Liver (tissue), 9 donors: ENCODE data around the gene PHF12. TPM values are rescaled to one million over a fixed set of nuclear protein-coding genes. Genes with fewer than 3 reads are reported as not detected.

Experiments used
- DNase-seq: peaks from one replicate; pipeline ENCODE4 v3.0.0-alpha.2; 2017; ENCODE audit warnings: low spot score
- H3K27ac ChIP-seq, 2 donors: one replicate each; pipeline ENCODE4 v1.7.0; 2013; ENCODE audit warnings: inconsistent platforms in 2 of 2, low read length in 2 of 2, control low read depth in 1 of 2, low read depth in 1 of 2, mild to moderate bottlenecking in 1 of 2
- H3K27me3 ChIP-seq, 4 donors: one replicate each; pipeline versions ENCODE4 v1.6.1 to v1.7.0; 2013; ENCODE audit warnings: low read length in 3 of 4, inconsistent platforms in 1 of 4, mild to moderate bottlenecking in 1 of 4, moderate library complexity in 1 of 4; ENCODE audit not compliant: control insufficient read depth in 4 of 4, insufficient read depth in 4 of 4
- H3K36me3 ChIP-seq, 4 donors: one replicate each; pipeline versions ENCODE4 v1.6.1 to v1.7.0; 2013; ENCODE audit warnings: low read length in 3 of 4, mild to moderate bottlenecking in 3 of 4, low read depth in 1 of 4, moderate library complexity in 1 of 4; ENCODE audit not compliant: control insufficient read depth in 4 of 4, insufficient read depth in 3 of 4
- H3K4me1 ChIP-seq, 4 donors: one replicate each; pipeline versions ENCODE4 v1.6.1 to v1.7.0; 2013; ENCODE audit warnings: low read length in 3 of 4, mild to moderate bottlenecking in 3 of 4, moderate library complexity in 1 of 4; ENCODE audit not compliant: control insufficient read depth in 4 of 4, insufficient read depth in 4 of 4
- H3K4me3 ChIP-seq, 3 donors: one replicate each; pipeline versions ENCODE4 v1.6.1 to v1.7.0; 2013; ENCODE audit warnings: low read length in 3 of 3, control low read depth in 1 of 3, low read depth in 1 of 3, mild to moderate bottlenecking in 1 of 3
- H3K9ac ChIP-seq, 2 donors: one replicate each; pipeline ENCODE4 v1.7.0; 2013; ENCODE audit warnings: low read length in 2 of 2, mild to moderate bottlenecking in 2 of 2, moderate library complexity in 2 of 2, control low read depth in 1 of 2, low read depth in 1 of 2
- H3K9me3 ChIP-seq, 4 donors: one replicate each; pipeline versions ENCODE4 v1.6.1 to v1.7.0; 2013; ENCODE audit warnings: low read length in 3 of 4; ENCODE audit not compliant: control insufficient read depth in 4 of 4
- CTCF ChIP-seq: fragments of 150-350 bp; IDR thresholded peaks from 2 replicates; pipeline ENCODE4 v1.5.1; 2017; ENCODE audit warnings: improper control_type of control experiment, low read depth, low read length; ENCODE audit not compliant: missing input control
- EGR1 ChIP-seq, 2 donors: IDR thresholded peaks; 2 replicates each; pipeline ENCODE4 v1.6.1; 2016 to 2018; ENCODE audit warnings: antibody characterized with exemption in 2 of 2, low read depth in 2 of 2
- FOXA1 ChIP-seq: IDR thresholded peaks from 2 replicates; pipeline ENCODE4 v1.6.1; 2016; ENCODE audit warnings: antibody characterized with exemption
- FOXA2 ChIP-seq: IDR thresholded peaks from 2 replicates; pipeline ENCODE4 v1.6.1; 2016; ENCODE audit warnings: antibody characterized with exemption
- GABPA ChIP-seq, 2 donors: IDR thresholded peaks in 1 of 2; conservative IDR thresholded peaks in 1 of 2; 2 replicates each; pipeline ENCODE4 v1.6.1; 2016; ENCODE audit warnings: antibody characterized with exemption in 2 of 2, mild to moderate bottlenecking in 1 of 2, moderate library complexity in 1 of 2
- HNF4A ChIP-seq, 2 donors: conservative IDR thresholded peaks; 2 replicates each; pipeline ENCODE4 v1.6.1; 2016; ENCODE audit warnings: antibody characterized with exemption in 2 of 2, mild to moderate bottlenecking in 2 of 2
- HNF4G ChIP-seq: IDR thresholded peaks from 2 replicates; pipeline ENCODE4 v1.6.1; 2016; ENCODE audit warnings: antibody characterized with exemption
- JUND ChIP-seq, 2 donors: IDR thresholded peaks; 2 replicates each; pipeline ENCODE4 v1.6.1; 2016; ENCODE audit warnings: antibody characterized with exemption in 2 of 2
- NR2F2 ChIP-seq: IDR thresholded peaks from 2 replicates; pipeline ENCODE4 v1.6.1; 2016; ENCODE audit warnings: antibody characterized with exemption
- RAD21 ChIP-seq, 2 donors: IDR thresholded peaks; 2 replicates each; pipeline ENCODE4 v1.6.1; 2016; ENCODE audit warnings: antibody characterized with exemption in 2 of 2, mild to moderate bottlenecking in 2 of 2
- REST ChIP-seq: IDR thresholded peaks from 2 replicates; pipeline ENCODE4 v1.6.1; 2016; ENCODE audit warnings: antibody characterized with exemption, mild to moderate bottlenecking
- RXRA ChIP-seq, 2 donors: IDR thresholded peaks; 2 replicates each; pipeline ENCODE4 v1.6.1; 2017 to 2018; ENCODE audit warnings: antibody characterized with exemption in 2 of 2, mild to moderate bottlenecking in 1 of 2
- SP1 ChIP-seq: IDR thresholded peaks from 2 replicates; pipeline ENCODE4 v1.6.1; 2018; ENCODE audit warnings: antibody characterized with exemption, mild to moderate bottlenecking
- TAF1 ChIP-seq: conservative IDR thresholded peaks from 2 replicates; pipeline ENCODE4 v1.6.1; 2016; ENCODE audit warnings: antibody characterized with exemption, mild to moderate bottlenecking
- YY1 ChIP-seq: IDR thresholded peaks from 2 replicates; pipeline ENCODE4 v1.6.1; 2016; ENCODE audit warnings: antibody characterized with exemption, mild to moderate bottlenecking
- WGBS: extraction: QIAGEN DNeasy Blood & Tissue Kit; methylation state at CpG from one replicate; pipeline ENCODE4 v1.1.7; 2013; 5-methylcytosine and 5-hydroxymethylcytosine counted together
- polyA plus RNA-seq, 2 donors: library from polyadenylated mRNA; stranded (reverse) in 1 of 2; unstranded in 1 of 2; fragments of 200-250 nt in 1 of 2; fragments of >200 nt in 1 of 2; fragmentation: Nextera tagmentation in 1 of 2; extraction: Ambion mirVana in 1 of 2; gene quantifications; one replicate each; pipeline versions ENCODE4 v1.2.1 to v1.2.3, GENCODE V29; 2013 to 2015
- total RNA-seq, 2 donors: library from RNA; depleted of rRNA; stranded (reverse); fragments of >200 nt; gene quantifications; one replicate each; pipeline ENCODE4 v1.2.3, GENCODE V29; 2014
- TF ChIP-seq, protein P1 (sequence below): IDR thresholded peaks from 2 replicates; pipeline ENCODE4 v1.6.1; 2016; ENCODE audit warnings: antibody characterized with exemption
- TF ChIP-seq, protein P2 (sequence below): IDR thresholded peaks from 2 replicates; pipeline ENCODE4 v1.6.1; 2016; ENCODE audit warnings: antibody characterized with exemption
- TF ChIP-seq, protein P3 (sequence below): IDR thresholded peaks from 2 replicates; pipeline ENCODE4 v1.6.1; 2016; ENCODE audit warnings: antibody characterized with exemption
- donor health status: healthy.
- donor health status: healthy.
- donor health status: healthy.
- donor health status: healthy.
- donor health status: healthy.

Gene PHF12
- total and polyA plus RNA-seq, 4 donors, result 4.3 to 21.3 (median 11.7) TPM

DNA sequence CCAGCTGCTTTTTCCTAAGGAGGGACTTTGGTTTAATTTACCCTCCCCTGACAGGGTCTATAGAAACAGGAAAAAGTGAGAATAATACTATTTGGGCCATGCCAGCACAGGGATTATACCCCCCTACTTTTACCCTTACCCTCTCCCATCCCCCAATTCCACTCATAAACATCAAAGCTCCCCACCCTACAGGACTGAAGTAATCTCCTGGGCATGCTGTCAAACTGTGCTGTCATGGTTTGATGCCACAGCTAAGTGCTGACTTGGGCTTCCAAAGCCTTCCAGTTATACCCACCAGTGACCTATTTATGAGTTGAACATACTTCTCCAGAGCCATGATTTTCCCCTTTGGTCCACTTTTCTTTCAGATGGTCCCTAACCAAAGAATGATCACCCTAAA lies 12.8 kb downstream of the PHF12 start:
- DNase-seq, result no peak
- Histone ChIP-seq H3K27me3 (no peaks in the 10 kb centered on the region), H3K36me3 (peaks cover 0 to 5% (median 0%) of the 10 kb centered on the region in 4 donors), H3K4me3 (no peak overlapping the region), H3K27ac (peak overlapping the region; percentile 54 to 72), H3K9me3 (no peaks in the 10 kb centered on the region), H3K4me1 (peaks cover 20 to 57% (median 50%) of the 10 kb centered on the region in 4 donors), H3K9ac (no peak overlapping the region)
- TF ChIP-seq, protein P1, sequence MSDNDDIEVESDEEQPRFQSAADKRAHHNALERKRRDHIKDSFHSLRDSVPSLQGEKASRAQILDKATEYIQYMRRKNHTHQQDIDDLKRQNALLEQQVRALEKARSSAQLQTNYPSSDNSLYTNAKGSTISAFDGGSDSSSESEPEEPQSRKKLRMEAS, result no peak
- TF ChIP-seq RXRA (IDR thresholded peaks at IDR 0.05) (peak in 1 of 2 donors; percentile 7), NR2F2 (no peak), HNF4A (conservative IDR thresholded peaks at IDR 0.05) (no peak), JUND (IDR thresholded peaks at IDR 0.05) (no peak)
- TF ChIP-seq, protein P2, sequence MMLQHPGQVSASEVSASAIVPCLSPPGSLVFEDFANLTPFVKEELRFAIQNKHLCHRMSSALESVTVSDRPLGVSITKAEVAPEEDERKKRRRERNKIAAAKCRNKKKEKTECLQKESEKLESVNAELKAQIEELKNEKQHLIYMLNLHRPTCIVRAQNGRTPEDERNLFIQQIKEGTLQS, result no peak

DNA sequence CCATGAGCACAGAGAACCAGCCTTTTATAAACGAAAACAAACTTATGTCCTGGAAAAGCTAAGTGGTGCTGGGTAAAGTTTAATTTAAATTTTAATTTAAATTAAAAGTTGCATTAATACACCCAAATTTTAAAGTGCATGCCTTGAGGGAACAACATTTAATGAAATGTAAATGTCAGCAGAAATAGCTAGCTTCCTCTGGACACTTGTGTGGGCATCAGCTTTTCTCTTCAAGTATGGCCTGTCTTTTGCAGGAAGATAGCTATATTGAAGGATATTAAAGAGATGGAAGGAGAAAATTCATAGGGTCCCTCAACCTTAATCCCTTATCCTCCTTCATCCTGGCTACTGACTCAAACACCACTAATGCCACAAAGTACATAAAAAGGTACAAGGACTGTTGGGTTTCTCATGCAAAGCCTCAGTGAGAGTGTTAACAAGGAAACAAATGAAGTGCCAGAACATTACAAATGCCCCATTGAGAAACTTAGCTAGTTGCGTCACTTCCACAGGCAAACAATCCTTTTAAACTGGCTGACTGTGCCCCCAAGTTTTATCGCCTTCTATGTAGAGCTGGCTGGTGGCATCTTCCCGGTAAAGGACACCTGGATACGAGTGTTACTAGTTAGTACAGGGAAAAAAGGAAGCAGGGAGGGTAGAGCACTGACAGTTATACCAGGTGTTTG lies 14.1 kb downstream of the PHF12 start:
- no peaks in the 10 kb centered on the region for H3K9me3 ChIP-seq
- no peak for DNase-seq
- H3K27ac ChIP-seq, result peak overlapping the region; percentile 72 to 90
- no peak overlapping the region for H3K4me3 ChIP-seq
- WGBS, result 40% methylated on average over 5 of the region's 5 CpGs
- H3K36me3 ChIP-seq, result peaks cover 0 to 5% (median 0%) of the 10 kb centered on the region in 4 donors
- TF ChIP-seq, protein P2, result peak; percentile 69
- TF ChIP-seq RAD21 (IDR thresholded peaks at IDR 0.05) (no peak), YY1 (peak; percentile 46), FOXA1 (no peak), JUND (IDR thresholded peaks at IDR 0.05) (peak in 1 of 2 donors; percentile 73), RXRA (IDR thresholded peaks at IDR 0.05) (peak; percentile 31 to 65), FOXA2 (peak; percentile 40), NR2F2 (no peak), SP1 (peak; percentile 53), HNF4G (no peak), TAF1 (no peak), REST (peak; percentile 31), HNF4A (conservative IDR thresholded peaks at IDR 0.05) (peak; percentile 60 to 68), CTCF (no peak), GABPA (IDR thresholded peaks at IDR 0.05 in 1 of 2, conservative IDR thresholded peaks at IDR 0.05 in 1 of 2) (peak in 1 of 2 donors; percentile 42), EGR1 (IDR thresholded peaks at IDR 0.05; ENCODE audit: low read depth in 2 of 2) (peak in 1 of 2 donors; percentile 81)
- TF ChIP-seq, protein P3, sequence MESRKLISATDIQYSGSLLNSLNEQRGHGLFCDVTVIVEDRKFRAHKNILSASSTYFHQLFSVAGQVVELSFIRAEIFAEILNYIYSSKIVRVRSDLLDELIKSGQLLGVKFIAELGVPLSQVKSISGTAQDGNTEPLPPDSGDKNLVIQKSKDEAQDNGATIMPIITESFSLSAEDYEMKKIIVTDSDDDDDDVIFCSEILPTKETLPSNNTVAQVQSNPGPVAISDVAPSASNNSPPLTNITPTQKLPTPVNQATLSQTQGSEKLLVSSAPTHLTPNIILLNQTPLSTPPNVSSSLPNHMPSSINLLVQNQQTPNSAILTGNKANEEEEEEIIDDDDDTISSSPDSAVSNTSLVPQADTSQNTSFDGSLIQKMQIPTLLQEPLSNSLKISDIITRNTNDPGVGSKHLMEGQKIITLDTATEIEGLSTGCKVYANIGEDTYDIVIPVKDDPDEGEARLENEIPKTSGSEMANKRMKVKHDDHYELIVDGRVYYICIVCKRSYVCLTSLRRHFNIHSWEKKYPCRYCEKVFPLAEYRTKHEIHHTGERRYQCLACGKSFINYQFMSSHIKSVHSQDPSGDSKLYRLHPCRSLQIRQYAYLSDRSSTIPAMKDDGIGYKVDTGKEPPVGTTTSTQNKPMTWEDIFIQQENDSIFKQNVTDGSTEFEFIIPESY, result no peak
- TF ChIP-seq, protein P1, result peak; percentile 96
- H3K9ac ChIP-seq, result no peak overlapping the region
- H3K4me1 ChIP-seq, result peaks cover 20 to 57% (median 50%) of the 10 kb centered on the region in 4 donors
- H3K27me3 ChIP-seq, result no peaks in the 10 kb centered on the region
